SJSA1 (cell line): Measurements from ENCODE around the gene CALM3. TPM values are rescaled to one million over a fixed set of nuclear protein-coding genes. Genes with fewer than 3 reads are reported as not detected.
A peak's percentile ranks its signal among the peaks of the same experiment; 100 is the strongest.
"Not testable (repeated sequence)": the region's sequence is repeated elsewhere in the genome, so short reads cannot be mapped to it uniquely, and the experiment has no call there.

Experiments used
- DNase-seq, 2 experiments: peaks; one replicate each; pipeline ENCODE4 v3.0.0-alpha.2; 2015 to 2020; ENCODE audit warnings: low spot score in 2 of 2, low read depth in 1 of 2
- H3K27ac ChIP-seq: fragments of 250-450 bp; sonication (Bioruptor Pico); 2 replicates; pipeline ENCODE4 v1.5.1; 2020; ENCODE audit warnings: mild to moderate bottlenecking, moderate library complexity
- H3K27me3 ChIP-seq: fragments of 250-450 bp; sonication (Bioruptor Pico); replicated peaks from 2 replicates; pipeline ENCODE4 v1.5.1; 2020; ENCODE audit warnings: mild to moderate bottlenecking, moderate library complexity
- H3K36me3 ChIP-seq: fragments of 250-450 bp; sonication (Bioruptor Pico); 2 replicates; pipeline ENCODE4 v1.5.1; 2020; ENCODE audit warnings: mild to moderate bottlenecking
- H3K4me1 ChIP-seq: fragments of 250-450 bp; sonication (Bioruptor Pico); replicated peaks from 2 replicates; pipeline ENCODE4 v1.6.1; 2021; ENCODE audit warnings: mild to moderate bottlenecking
- H3K4me3 ChIP-seq: fragments of 250-450 bp; sonication (Bioruptor Pico); 2 replicates; pipeline ENCODE4 v1.5.1; 2020; ENCODE audit warnings: mild to moderate bottlenecking
- H3K9me3 ChIP-seq: fragments of 250-450 bp; sonication (Bioruptor Pico); replicated peaks from 2 replicates; pipeline ENCODE4 v1.5.1; 2020; ENCODE audit warnings: mild to moderate bottlenecking
- total RNA-seq: library from RNA; depleted of rRNA; stranded (reverse); fragments of >200 nt; shearing (Covaris generic); gene quantifications from 2 replicates; pipeline ENCODE4 v1.2.3, GENCODE V29; 2014

The CALM3 gene
- total RNA-seq, 1 experiment from 2014 or later = 232 TPM

GRCh38 chr19:46628970-46629369 lies 27.8 kb downstream of the CALM3 start:
- H3K27me3 ChIP-seq, H3K4me3 ChIP-seq, H3K9me3 ChIP-seq, DNase-seq, H3K36me3 ChIP-seq, H3K27ac ChIP-seq, H3K4me1 ChIP-seq: not testable (repeated sequence)

GRCh38 chr19:46629546-46630025 lies 28.5 kb downstream of the CALM3 start:
- Histone ChIP-seq H3K36me3 (no peaks in the 10 kb centered on the region), H3K4me1 (peaks cover 8% of the 10 kb centered on the region), H3K27me3 (no peaks in the 10 kb centered on the region; the same call in 1 of the 2 replicates), H3K4me3 (no peak overlapping the region), H3K9me3 (no peaks in the 10 kb centered on the region), H3K27ac (no peak overlapping the region)
- no peak for DNase-seq

- no peak overlapping the region for H3K4me3 ChIP-seq
These were observed 29.6 kb downstream of the CALM3 start for GRCh38 chr19:46630586-46631205.

GRCh38 chr19:46631481-46631880 lies 30.4 kb downstream of the CALM3 start:
- Histone ChIP-seq H3K9me3 (no peaks in the 10 kb centered on the region), H3K36me3 (no peaks in the 10 kb centered on the region), H3K27ac (no peak overlapping the region), H3K4me3 (no peak overlapping the region), H3K27me3 (peaks cover 5% of the 10 kb centered on the region; the same call in 1 of the 2 replicates), H3K4me1 (peaks cover 9% of the 10 kb centered on the region)
- no peak for DNase-seq

More at GRCh38 chr19:46630586-46631205, 29.6 kb downstream of the CALM3 start:
- DNase-seq = no peak
- Histone ChIP-seq H3K9me3 (no peaks in the 10 kb centered on the region), H3K27ac (no peak overlapping the region), H3K4me1 (peaks cover 9% of the 10 kb centered on the region), H3K27me3 (peaks cover 5% of the 10 kb centered on the region; the same call in 1 of the 2 replicates), H3K36me3 (no peaks in the 10 kb centered on the region)

- Histone ChIP-seq H3K9me3 (no peaks in the 10 kb centered on the region), H3K4me3 (no peak overlapping the region), H3K27ac (no peak overlapping the region), H3K36me3 (no peaks in the 10 kb centered on the region), H3K4me1 (peaks cover 13% of the 10 kb centered on the region), H3K27me3 (peaks cover 5% of the 10 kb centered on the region; the same call in 1 of the 2 replicates)
- DNase-seq = no peak
These were observed 32.0 kb downstream of the CALM3 start for GRCh38 chr19:46633130-46633529.

- DNase-seq = peak; percentile 42 to 93
- H3K27me3 ChIP-seq = peaks cover 5% of the 10 kb centered on the region; the same call in 1 of the 2 replicates
- H3K9me3 ChIP-seq = no peaks in the 10 kb centered on the region
- peak overlapping the region; percentile 15; the same call in 1 of the 2 replicates for H3K4me3 ChIP-seq
- peaks cover 21% of the 10 kb centered on the region for H3K4me1 ChIP-seq
- no peaks in the 10 kb centered on the region for H3K36me3 ChIP-seq
- no peak overlapping the region for H3K27ac ChIP-seq
These were observed 33.0 kb downstream of the CALM3 start for GRCh38 chr19:46634045-46634655.

GRCh38 chr19:46634656-46635218 lies 33.6 kb downstream of the CALM3 start:
- no peaks in the 10 kb centered on the region for H3K36me3 ChIP-seq
- no peaks in the 10 kb centered on the region for H3K9me3 ChIP-seq
- H3K27ac ChIP-seq = no peak overlapping the region
- 0 out of 2 replicates have a peak overlapping the region, but pooled peaks have one; percentile 15 for H3K4me3 ChIP-seq
- no peak for DNase-seq
- peaks cover 27% of the 10 kb centered on the region for H3K4me1 ChIP-seq
- H3K27me3 ChIP-seq = peaks cover 5% of the 10 kb centered on the region; the same call in 1 of the 2 replicates

- Histone ChIP-seq H3K27ac (no peak within 1 kb of the TSS), H3K4me1 (peaks cover 32% of the 10 kb centered on the region), H3K36me3 (no peaks in the 10 kb centered on the region)
These were observed 35.0 kb downstream of the CALM3 start, which contains the start of gene GNG8 for GRCh38 chr19:46635920-46636761. Gene GNG8 (minus strand): TSS chr19:46636202. CDS start chr19:46634682, 1,520 bp downstream.

GRCh38 chr19:46637224-46637623 lies 36.1 kb downstream of the CALM3 start:
- peaks cover 5% of the 10 kb centered on the region; the same call in 1 of the 2 replicates for H3K27me3 ChIP-seq
- H3K4me1 ChIP-seq = peaks cover 32% of the 10 kb centered on the region
- no peak overlapping the region for H3K27ac ChIP-seq
- H3K9me3 ChIP-seq = no peaks in the 10 kb centered on the region
- no peak for DNase-seq
- no peaks in the 10 kb centered on the region for H3K36me3 ChIP-seq
- H3K4me3 ChIP-seq = no peak overlapping the region

More at GRCh38 chr19:46635920-46636761, 35.0 kb downstream of the CALM3 start, which contains the start of gene GNG8:
- H3K4me3 ChIP-seq = no peak within 1 kb of the TSS
- peaks cover 5% of the 10 kb centered on the region; the same call in 1 of the 2 replicates for H3K27me3 ChIP-seq
- no peaks in the 10 kb centered on the region for H3K9me3 ChIP-seq
- DNase-seq = no peak

GRCh38 chr19:46639358-46640182 lies 38.4 kb downstream of the CALM3 start:
- peak overlapping the region; percentile 42 for H3K4me3 ChIP-seq
- 0 out of 2 replicates have a peak overlapping the region, but pooled peaks have one; percentile 10 for H3K27ac ChIP-seq
- H3K36me3 ChIP-seq = no peaks in the 10 kb centered on the region
- peak; percentile 71 to 74 for DNase-seq
- H3K9me3 ChIP-seq = no peaks in the 10 kb centered on the region
- H3K27me3 ChIP-seq = peaks cover 5% of the 10 kb centered on the region; the same call in 1 of the 2 replicates
- H3K4me1 ChIP-seq = peaks cover 24% of the 10 kb centered on the region

- no peaks in the 10 kb centered on the region for H3K9me3 ChIP-seq
- H3K4me3 ChIP-seq = no peak overlapping the region
- no peak for DNase-seq
- no peaks in the 10 kb centered on the region for H3K27me3 ChIP-seq
- H3K36me3 ChIP-seq = no peaks in the 10 kb centered on the region
- no peak overlapping the region for H3K27ac ChIP-seq
- peaks cover 22% of the 10 kb centered on the region for H3K4me1 ChIP-seq
These were observed 39.5 kb downstream of the CALM3 start for GRCh38 chr19:46640656-46641055.

GRCh38 chr19:46644720-46645119 lies 43.6 kb downstream of the CALM3 start:
- no peaks in the 10 kb centered on the region for H3K27me3 ChIP-seq
- no peaks in the 10 kb centered on the region for H3K9me3 ChIP-seq

More at GRCh38 chr19:46644720-46645119, 43.6 kb downstream of the CALM3 start:
- H3K27ac ChIP-seq = no peak overlapping the region
- H3K4me3 ChIP-seq = no peak overlapping the region
- no peak for DNase-seq
- H3K36me3 ChIP-seq = no peaks in the 10 kb centered on the region
- peaks cover 5% of the 10 kb centered on the region for H3K4me1 ChIP-seq
